ENCODE results near the gene NPLOC4. TPM values are rescaled to one million over a fixed set of nuclear protein-coding genes. Genes with fewer than 3 reads are reported as not detected.
A peak's percentile ranks its signal among the peaks of the same experiment; 100 is the strongest.

NPLOC4 gene
- total and polyA plus RNA-seq, 9 of the 15 experiments (the other 6 are each of a cell fraction or from before 2014, with no cell fraction given) = 1.5 to 116 (median 64.5) TPM

DNA sequence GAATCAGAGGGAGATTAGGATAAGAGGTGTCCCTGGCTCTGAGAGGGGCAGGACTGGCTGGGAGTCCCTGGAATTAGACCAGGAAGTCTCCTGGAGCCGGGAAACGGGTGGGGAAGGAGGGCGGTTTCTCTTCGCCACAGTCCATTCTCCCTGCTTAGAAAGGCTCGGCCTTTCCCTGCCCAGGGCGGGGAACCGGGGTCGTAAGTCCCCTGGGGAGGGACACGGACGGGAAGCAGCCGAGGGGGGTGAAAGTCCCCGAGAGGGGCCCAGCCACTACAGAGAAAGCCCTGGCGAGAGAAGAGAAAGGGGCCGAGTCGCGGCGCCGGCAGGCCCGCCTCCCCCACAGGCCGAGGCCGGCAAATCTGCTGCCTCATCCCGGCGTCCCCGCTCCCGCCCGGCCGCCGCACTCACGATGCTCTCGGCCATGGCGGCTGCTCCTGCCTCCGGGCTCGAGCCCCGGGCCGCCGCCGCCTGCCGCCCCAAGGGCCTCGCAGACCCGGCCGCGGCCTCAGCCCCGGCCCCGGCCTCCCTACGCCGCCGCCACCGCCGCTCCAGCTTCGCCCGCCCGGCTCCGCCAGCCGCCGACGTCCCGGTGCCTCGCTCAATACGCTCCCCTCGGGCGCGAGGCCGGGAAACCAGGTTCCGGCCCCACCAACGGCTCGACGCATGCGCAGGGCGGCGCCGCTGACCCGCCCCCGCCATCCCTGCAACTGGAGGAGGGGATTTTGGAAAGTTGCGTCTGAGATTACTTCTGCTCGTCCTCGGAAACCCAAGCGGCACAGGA, at the start of gene NPLOC4, which contains the start of gene TSPAN10 (continued):
- TF ChIP-seq ESRRB (CRISPR knock-in tag; IDR thresholded peaks at IDR 0.05; ENCODE audit: borderline replicate concordance) = no peak
- TF ChIP-seq CBX5 (IDR thresholded peaks at IDR 0.05; ENCODE audit: borderline replicate concordance, low read depth) = no peak
- no peak for TF ChIP-seq CBX2 (IDR thresholded peaks at IDR 0.05; ENCODE audit: insufficient read depth, low read length, poor library complexity, severe bottlenecking)
- no peak for TF ChIP-seq ZNF512 (tag; IDR thresholded peaks at IDR 0.05)
- peak; percentile 68 for TF ChIP-seq ZNF316 (IDR thresholded peaks at IDR 0.05)
- no peak for TF ChIP-seq CGGBP1 (CRISPR knock-in tag; IDR thresholded peaks at IDR 0.05)
- TF ChIP-seq ZNF655 (CRISPR knock-in tag; IDR thresholded peaks at IDR 0.05) = no peak
- TF ChIP-seq CCNT2 (IDR thresholded peaks at IDR 0.05; ENCODE audit: borderline replicate concordance, extremely low read depth, insufficient read length, low read depth, low read length) = peak; percentile 90
- TF ChIP-seq HCFC1 (IDR thresholded peaks at IDR 0.05; ENCODE audit: low read depth, low read length) = peak; percentile 83
- peak; percentile 95 to 96 for TF ChIP-seq NRF1 (conservative IDR thresholded peaks at IDR 0.05 in 1 of 2, IDR thresholded peaks at IDR 0.05 in 1 of 2)
- TF ChIP-seq HINFP (tag; conservative IDR thresholded peaks at IDR 0.05; ENCODE audit: low read depth) = no peak
- TF ChIP-seq SMAD1 (IDR thresholded peaks at IDR 0.05; ENCODE audit: low read depth, low read length, partially characterized antibody) = peak; percentile 69
- TF ChIP-seq MAFF (IDR thresholded peaks at IDR 0.05; ENCODE audit: low read length) = no peak; the same call in 1 of the 2 replicates
- no peak for TF ChIP-seq POLR3G (IDR thresholded peaks at IDR 0.05; ENCODE audit: extremely low read depth, insufficient read length, insufficient replicate concordance)
- TF ChIP-seq FOXJ3 (CRISPR knock-in tag; IDR thresholded peaks at IDR 0.05) = no peak
- TF ChIP-seq HES1 (IDR thresholded peaks at IDR 0.05; ENCODE audit: low read depth) = no peak
- no peak for TF ChIP-seq IFI16 (CRISPR knock-in tag; IDR thresholded peaks at IDR 0.05)
- TF ChIP-seq ZNF133 (CRISPR knock-in tag; IDR thresholded peaks at IDR 0.05) = no peak
- TF ChIP-seq TBL1XR1 (IDR thresholded peaks at IDR 0.05; ENCODE audit: low read length in 2 of 2) = no peak; a peak in 1 of 4 replicates
- no peak for TF ChIP-seq ARID2 (IDR thresholded peaks at IDR 0.05)
- TF ChIP-seq, protein P1, sequence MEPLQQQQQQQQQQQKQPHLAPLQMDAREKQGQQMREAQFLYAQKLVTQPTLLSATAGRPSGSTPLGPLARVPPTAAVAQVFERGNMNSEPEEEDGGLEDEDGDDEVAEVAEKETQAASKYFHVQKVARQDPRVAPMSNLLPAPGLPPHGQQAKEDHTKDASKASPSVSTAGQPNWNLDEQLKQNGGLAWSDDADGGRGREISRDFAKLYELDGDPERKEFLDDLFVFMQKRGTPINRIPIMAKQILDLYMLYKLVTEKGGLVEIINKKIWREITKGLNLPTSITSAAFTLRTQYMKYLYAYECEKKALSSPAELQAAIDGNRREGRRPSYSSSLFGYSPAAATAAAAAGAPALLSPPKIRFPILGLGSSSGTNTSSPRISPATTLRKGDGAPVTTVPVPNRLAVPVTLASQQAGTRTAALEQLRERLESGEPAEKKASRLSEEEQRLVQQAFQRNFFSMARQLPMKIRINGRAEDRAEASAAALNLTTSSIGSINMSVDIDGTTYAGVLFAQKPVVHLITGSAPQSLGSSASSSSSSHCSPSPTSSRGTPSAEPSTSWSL (CRISPR knock-in tag; IDR thresholded peaks at IDR 0.05; ENCODE audit: borderline replicate concordance) = no peak; the same call in 1 of the 2 replicates

All from K562 (cell line).